Neural cell (in vitro differentiated cells): ENCODE measurements around the gene PRKCE. TPM values are rescaled to one million over a fixed set of nuclear protein-coding genes. Genes with fewer than 3 reads are reported as not detected.

Experiments
- H2AFZ ChIP-seq: fragments of 200-600, 300-800 bp; sonication (generic), shearing (Covaris generic); 2 replicates; pipeline ENCODE4 v1.6.0; 2014; ENCODE audit warnings: low read depth, mild to moderate bottlenecking, antibody characterized with exemption, low read length, moderate library complexity
- H3F3A ChIP-seq: fragments of 200-600 bp; shearing (Covaris generic); 2 replicates; pipeline ENCODE4 v1.6.1; 2016; ENCODE audit warnings: mild to moderate bottlenecking, moderate library complexity, mixed read lengths, antibody characterized with exemption, low read length; ENCODE audit not compliant: insufficient read depth, poor library complexity, severe bottlenecking
- H3K27ac ChIP-seq: fragments of 200-600, 300-800 bp; sonication (generic), shearing (Covaris generic); 2 replicates; pipeline ENCODE4 v1.5.1; 2014; ENCODE audit warnings: mild to moderate bottlenecking, low read length, moderate library complexity
- H3K27me3 ChIP-seq: fragments of 300-800, 200-600 bp; sonication (generic), shearing (Covaris generic); 2 replicates; pipeline ENCODE4 v1.6.0; 2014; ENCODE audit warnings: mild to moderate bottlenecking, low read depth, low read length, moderate library complexity; ENCODE audit not compliant: insufficient read depth
- H3K36me3 ChIP-seq: fragments of 300-800, 200-600 bp; sonication (generic), shearing (Covaris generic); 2 replicates; pipeline ENCODE4 v1.5.1; 2014; ENCODE audit warnings: mild to moderate bottlenecking, antibody characterized with exemption, low read length, moderate library complexity; ENCODE audit not compliant: insufficient read depth
- H3K4me2 ChIP-seq: fragments of 300-800, 200-600 bp; sonication (generic), shearing (Covaris generic); 2 replicates; pipeline ENCODE4 v1.6.0; 2014; ENCODE audit warnings: mild to moderate bottlenecking, low read length
- H3K4me3 ChIP-seq: fragments of 300-800, 200-600 bp; sonication (generic), shearing (Covaris generic); 2 replicates; pipeline ENCODE4 v1.5.1; 2014; ENCODE audit warnings: mild to moderate bottlenecking, low read length, moderate library complexity
- H3K79me2 ChIP-seq: fragments of 200-600 bp; shearing (Covaris generic); replicated peaks from 2 replicates; pipeline ENCODE4 v1.6.0; 2014; ENCODE audit warnings: mild to moderate bottlenecking, low read length, moderate library complexity; ENCODE audit not compliant: insufficient read depth
- H3K9ac ChIP-seq: fragments of 300-800, 200-600 bp; sonication (generic), shearing (Covaris generic); 2 replicates; pipeline ENCODE4 v1.6.1; 2016; ENCODE audit warnings: mild to moderate bottlenecking, low read length, mixed read lengths
- H3K9me2 ChIP-seq: fragments of 200-600 bp; shearing (Covaris generic); 2 replicates; pipeline ENCODE4 v1.6.1; 2016; ENCODE audit warnings: mild to moderate bottlenecking, low read length, mixed read lengths; ENCODE audit not compliant: insufficient read depth
- H3K9me3 ChIP-seq: fragments of 200-600, 300-800 bp; sonication (generic), shearing (Covaris generic); 2 replicates; pipeline ENCODE4 v1.6.1; 2016; ENCODE audit warnings: mild to moderate bottlenecking, mixed run types, low read length, moderate library complexity, mixed read lengths
- H4K20me1 ChIP-seq: fragments of 200-600 bp; shearing (Covaris generic); 2 replicates; pipeline ENCODE4 v1.6.1; 2016; ENCODE audit warnings: mild to moderate bottlenecking, mixed run types; ENCODE audit not compliant: insufficient read depth
- EP300 ChIP-seq: fragments of 450-650 bp; conservative IDR thresholded peaks from 2 replicates; pipeline ENCODE4 v1.6.1; 2014; ENCODE audit warnings: antibody characterized with exemption, mild to moderate bottlenecking, moderate library complexity; ENCODE audit not compliant: poor library complexity, severe bottlenecking
- EZH2 ChIP-seq: fragments of 200-600, 300-800 bp; shearing (Covaris generic), sonication (generic); IDR thresholded peaks from 2 replicates; pipeline ENCODE4 v1.6.1; 2014; ENCODE audit warnings: antibody characterized with exemption, low read length, borderline replicate concordance, mild to moderate bottlenecking; ENCODE audit not compliant: insufficient read depth, poor library complexity, severe bottlenecking
- MXI1 ChIP-seq: fragments of 450-650 bp; conservative IDR thresholded peaks from 2 replicates; pipeline ENCODE4 v1.6.1; 2014; ENCODE audit warnings: antibody characterized with exemption, mild to moderate bottlenecking; ENCODE audit not compliant: poor library complexity, severe bottlenecking
- POLR2AphosphoS5 ChIP-seq: IDR thresholded peaks from 2 replicates; pipeline ENCODE4 v1.6.1; 2012
- RAD21 ChIP-seq: fragments of 450-650 bp; conservative IDR thresholded peaks from 2 replicates; pipeline ENCODE4 v1.6.1; 2014; ENCODE audit warnings: antibody characterized with exemption, mild to moderate bottlenecking, moderate library complexity
- SMC3 ChIP-seq: fragments of 450-650 bp; conservative IDR thresholded peaks from 2 replicates; pipeline ENCODE4 v1.6.1; 2014; ENCODE audit warnings: antibody characterized with exemption, mild to moderate bottlenecking, moderate library complexity; ENCODE audit not compliant: poor library complexity
- TAF1 ChIP-seq: IDR thresholded peaks from 2 replicates; pipeline ENCODE4 v1.6.1; 2012; ENCODE audit warnings: low read depth
- polyA plus RNA-seq: library from polyadenylated mRNA; depleted of rRNA; stranded (reverse); fragments of >200 nt; gene quantifications from 2 replicates; pipeline ENCODE4 v1.2.3, GENCODE V29; 2014
- TF ChIP-seq, protein P1 (sequence below): IDR thresholded peaks from 2 replicates; pipeline ENCODE4 v1.6.1; 2012; ENCODE audit warnings: borderline replicate concordance
- TF ChIP-seq, protein P2 (sequence below): fragments of 450-650 bp; IDR thresholded peaks from 2 replicates; pipeline ENCODE4 v1.5.1; 2014; ENCODE audit warnings: antibody characterized with exemption, mild to moderate bottlenecking, moderate library complexity; ENCODE audit not compliant: poor library complexity, severe bottlenecking

PRKCE gene
- polyA plus RNA-seq, 1 donor from 2014 or later: 5.4 TPM

DNA sequence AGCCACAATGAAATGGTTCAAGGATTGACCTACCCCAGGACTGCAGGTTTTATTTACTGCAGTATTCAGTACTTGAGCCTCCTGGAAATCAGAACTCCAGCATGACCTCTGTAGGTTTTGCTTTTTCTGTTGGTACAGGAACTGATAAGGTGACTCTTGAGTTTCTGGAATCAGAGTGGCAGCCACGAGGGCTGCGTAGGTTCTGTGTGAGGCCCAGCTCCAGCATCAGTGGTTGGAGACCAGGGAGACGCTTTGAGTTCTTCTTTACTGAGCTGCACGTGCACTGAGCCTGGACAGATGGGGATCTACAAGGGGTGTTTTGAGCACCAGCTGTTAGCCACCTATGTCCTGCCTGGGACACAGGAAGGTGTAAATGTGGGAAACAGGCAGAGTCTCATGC lies 423.0 kb downstream of the PRKCE start:
- H3K4me2 ChIP-seq: no peak overlapping the region
- no peak overlapping the region for H2AFZ ChIP-seq
- no peaks in the 10 kb centered on the region for H3F3A ChIP-seq
- H3K36me3 ChIP-seq: no peaks in the 10 kb centered on the region
- H3K9me2 ChIP-seq: no peaks in the 10 kb centered on the region
- H3K4me3 ChIP-seq: no peak overlapping the region
- no peak overlapping the region for H3K27ac ChIP-seq
- no peak for TF ChIP-seq EZH2
- no peak for TF ChIP-seq EP300
- TF ChIP-seq POLR2AphosphoS5: no peak
- TF ChIP-seq, protein P1, sequence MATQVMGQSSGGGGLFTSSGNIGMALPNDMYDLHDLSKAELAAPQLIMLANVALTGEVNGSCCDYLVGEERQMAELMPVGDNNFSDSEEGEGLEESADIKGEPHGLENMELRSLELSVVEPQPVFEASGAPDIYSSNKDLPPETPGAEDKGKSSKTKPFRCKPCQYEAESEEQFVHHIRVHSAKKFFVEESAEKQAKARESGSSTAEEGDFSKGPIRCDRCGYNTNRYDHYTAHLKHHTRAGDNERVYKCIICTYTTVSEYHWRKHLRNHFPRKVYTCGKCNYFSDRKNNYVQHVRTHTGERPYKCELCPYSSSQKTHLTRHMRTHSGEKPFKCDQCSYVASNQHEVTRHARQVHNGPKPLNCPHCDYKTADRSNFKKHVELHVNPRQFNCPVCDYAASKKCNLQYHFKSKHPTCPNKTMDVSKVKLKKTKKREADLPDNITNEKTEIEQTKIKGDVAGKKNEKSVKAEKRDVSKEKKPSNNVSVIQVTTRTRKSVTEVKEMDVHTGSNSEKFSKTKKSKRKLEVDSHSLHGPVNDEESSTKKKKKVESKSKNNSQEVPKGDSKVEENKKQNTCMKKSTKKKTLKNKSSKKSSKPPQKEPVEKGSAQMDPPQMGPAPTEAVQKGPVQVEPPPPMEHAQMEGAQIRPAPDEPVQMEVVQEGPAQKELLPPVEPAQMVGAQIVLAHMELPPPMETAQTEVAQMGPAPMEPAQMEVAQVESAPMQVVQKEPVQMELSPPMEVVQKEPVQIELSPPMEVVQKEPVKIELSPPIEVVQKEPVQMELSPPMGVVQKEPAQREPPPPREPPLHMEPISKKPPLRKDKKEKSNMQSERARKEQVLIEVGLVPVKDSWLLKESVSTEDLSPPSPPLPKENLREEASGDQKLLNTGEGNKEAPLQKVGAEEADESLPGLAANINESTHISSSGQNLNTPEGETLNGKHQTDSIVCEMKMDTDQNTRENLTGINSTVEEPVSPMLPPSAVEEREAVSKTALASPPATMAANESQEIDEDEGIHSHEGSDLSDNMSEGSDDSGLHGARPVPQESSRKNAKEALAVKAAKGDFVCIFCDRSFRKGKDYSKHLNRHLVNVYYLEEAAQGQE: no peak
- TF ChIP-seq TAF1: no peak
- no peak for TF ChIP-seq SMC3
- no peak for TF ChIP-seq MXI1
- TF ChIP-seq RAD21: no peak
- TF ChIP-seq, protein P2, sequence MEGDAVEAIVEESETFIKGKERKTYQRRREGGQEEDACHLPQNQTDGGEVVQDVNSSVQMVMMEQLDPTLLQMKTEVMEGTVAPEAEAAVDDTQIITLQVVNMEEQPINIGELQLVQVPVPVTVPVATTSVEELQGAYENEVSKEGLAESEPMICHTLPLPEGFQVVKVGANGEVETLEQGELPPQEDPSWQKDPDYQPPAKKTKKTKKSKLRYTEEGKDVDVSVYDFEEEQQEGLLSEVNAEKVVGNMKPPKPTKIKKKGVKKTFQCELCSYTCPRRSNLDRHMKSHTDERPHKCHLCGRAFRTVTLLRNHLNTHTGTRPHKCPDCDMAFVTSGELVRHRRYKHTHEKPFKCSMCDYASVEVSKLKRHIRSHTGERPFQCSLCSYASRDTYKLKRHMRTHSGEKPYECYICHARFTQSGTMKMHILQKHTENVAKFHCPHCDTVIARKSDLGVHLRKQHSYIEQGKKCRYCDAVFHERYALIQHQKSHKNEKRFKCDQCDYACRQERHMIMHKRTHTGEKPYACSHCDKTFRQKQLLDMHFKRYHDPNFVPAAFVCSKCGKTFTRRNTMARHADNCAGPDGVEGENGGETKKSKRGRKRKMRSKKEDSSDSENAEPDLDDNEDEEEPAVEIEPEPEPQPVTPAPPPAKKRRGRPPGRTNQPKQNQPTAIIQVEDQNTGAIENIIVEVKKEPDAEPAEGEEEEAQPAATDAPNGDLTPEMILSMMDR: no peak
- no peaks in the 10 kb centered on the region for H4K20me1 ChIP-seq
- H3K27me3 ChIP-seq: no peaks in the 10 kb centered on the region
- H3K9ac ChIP-seq: no peak overlapping the region
- no peaks in the 10 kb centered on the region for H3K79me2 ChIP-seq
- no peaks in the 10 kb centered on the region for H3K9me3 ChIP-seq

DNA sequence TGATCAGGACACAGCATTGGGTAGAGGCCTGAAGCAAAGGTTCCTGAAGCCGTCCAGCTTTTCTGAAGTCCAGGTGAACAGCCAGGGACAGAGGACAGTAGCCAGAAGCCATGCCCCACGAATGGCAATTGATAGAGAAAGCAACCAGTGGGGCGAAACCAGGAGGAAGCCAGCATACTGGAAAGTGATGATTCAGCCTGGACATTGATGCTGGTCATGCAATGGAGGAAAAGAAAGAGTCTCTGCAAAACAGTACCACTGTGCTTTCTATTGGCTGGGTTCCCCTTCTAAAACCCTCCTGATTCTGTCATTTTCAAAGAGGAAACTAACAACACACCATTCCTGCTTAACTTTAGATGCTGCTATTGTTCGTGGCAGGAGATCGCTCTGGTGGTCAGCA lies 424.4 kb downstream of the PRKCE start:
- no peak overlapping the region for H3K27ac ChIP-seq
- no peaks in the 10 kb centered on the region for H3K9me2 ChIP-seq
- H3K9ac ChIP-seq: no peak overlapping the region
- H3K27me3 ChIP-seq: no peaks in the 10 kb centered on the region
- H2AFZ ChIP-seq: no peak overlapping the region
- H4K20me1 ChIP-seq: no peaks in the 10 kb centered on the region
- H3K79me2 ChIP-seq: no peaks in the 10 kb centered on the region
- no peaks in the 10 kb centered on the region for H3K36me3 ChIP-seq
- H3K9me3 ChIP-seq: no peaks in the 10 kb centered on the region
- no peak overlapping the region for H3K4me2 ChIP-seq
- no peaks in the 10 kb centered on the region for H3F3A ChIP-seq
- TF ChIP-seq SMC3: no peak
- no peak for TF ChIP-seq MXI1
- TF ChIP-seq EZH2: no peak
- no peak for TF ChIP-seq TAF1
- no peak overlapping the region for H3K4me3 ChIP-seq
